ENCODE measurements around the gene CNOT3. TPM values are rescaled to one million over a fixed set of nuclear protein-coding genes. Genes with fewer than 3 reads are reported as not detected.
"Not testable (repeated sequence)": the region's sequence is repeated elsewhere in the genome, so short reads cannot be mapped to it uniquely, and the experiment has no call there.

Gene CNOT3
- total RNA-seq, 4 donors from 2014 or later: 22.4 to 30.3 (median 29.8) TPM

- peak within 1 kb of the TSS; percentile 98 to 100 (median 99) for H3K27ac ChIP-seq
- WGBS, 2 donors: 0 to 4% methylated on average over 8 to 21 of the region's 77 CpGs
Observed at GRCh38 chr19:54191011-54191810, 53.6 kb downstream of the CNOT3 start, which contains the start of gene TSEN34. Gene TSEN34, plus strand, starts transcription at chr19:54191308. Its CDS starts 57 bp downstream, at chr19:54191365.

DNA sequence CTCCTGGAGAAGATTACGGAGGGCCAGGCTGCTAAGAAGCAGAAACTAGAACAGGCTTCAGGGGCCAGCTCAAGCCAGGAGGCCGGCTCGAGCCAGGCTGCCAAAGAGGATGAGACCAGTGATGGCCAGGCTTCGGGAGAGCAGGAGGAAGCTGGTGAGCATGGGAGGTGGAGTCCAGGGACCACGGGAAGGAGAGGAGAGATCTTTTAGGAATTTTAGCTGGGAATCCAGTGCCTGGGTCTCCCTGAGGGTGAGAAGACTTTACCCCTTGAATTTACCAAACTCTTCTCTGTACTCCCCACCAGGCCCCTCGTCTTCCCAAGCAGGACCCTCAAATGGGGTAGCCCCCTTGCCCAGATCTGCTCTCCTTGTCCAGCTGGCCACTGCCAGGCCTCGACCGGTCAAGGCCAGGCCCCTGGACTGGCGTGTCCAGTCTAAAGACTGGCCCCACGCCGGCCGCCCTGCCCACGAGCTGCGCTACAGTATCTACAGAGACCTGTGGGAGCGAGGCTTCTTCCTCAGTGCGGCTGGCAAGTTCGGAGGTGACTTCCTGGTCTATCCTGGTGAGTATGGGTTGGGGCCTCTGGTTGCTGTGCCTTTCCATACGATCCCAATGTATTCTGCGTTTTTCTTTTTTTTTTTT, 54.4 kb downstream of the CNOT3 start:
- H3K27me3 ChIP-seq: no peaks in the 10 kb centered on the region

More at GRCh38 chr19:54191011-54191810, 53.6 kb downstream of the CNOT3 start, which contains the start of gene TSEN34:
- DNase-seq: peak; percentile 89 to 91
- Histone ChIP-seq H3K9me3 (no peaks in the 10 kb centered on the region), H3K27me3 (no peaks in the 10 kb centered on the region), H3K4me1 (peaks cover 18 to 19% of the 10 kb centered on the region in 2 donors), H3K4me3 (replicated peaks in 1 of 3) (peak within 1 kb of the TSS; percentile 71 to 94 (median 79)), H3K36me3 (peaks cover 0 to 9% of the 10 kb centered on the region in 2 donors)
- intact Hi-C loops (cut with DNase I): no loop called here
- TF ChIP-seq POLR2A (IDR thresholded peaks at IDR 0.05): peak in 1 of 2 donors; percentile 76
- no peak for TF ChIP-seq CTCF (IDR thresholded peaks at IDR 0.05)

DNA sequence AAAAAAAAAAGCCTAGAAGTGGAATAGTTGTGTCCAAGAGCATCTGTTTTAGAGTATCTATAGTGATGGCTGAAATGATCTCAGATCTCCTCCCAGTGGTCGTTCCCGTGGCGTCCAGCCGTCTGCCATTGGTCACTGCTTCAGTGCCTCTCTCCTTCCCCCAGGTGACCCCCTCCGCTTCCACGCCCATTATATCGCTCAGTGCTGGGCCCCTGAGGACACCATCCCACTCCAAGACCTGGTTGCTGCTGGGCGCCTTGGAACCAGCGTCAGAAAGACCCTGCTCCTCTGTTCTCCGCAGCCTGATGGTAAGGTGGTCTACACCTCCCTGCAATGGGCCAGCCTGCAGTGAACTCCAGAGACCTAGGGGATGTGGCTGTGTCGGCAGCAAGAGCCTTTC, 55.4 kb downstream of the CNOT3 start:
- Histone ChIP-seq H3K27me3 (no peaks in the 10 kb centered on the region), H3K4me1 (peaks cover 17 to 18% of the 10 kb centered on the region in 2 donors), H3K4me3 (replicated peaks in 1 of 3) (no peak overlapping the region), H3K36me3 (peaks cover 0 to 9% of the 10 kb centered on the region in 2 donors), H3K27ac (no peak overlapping the region), H3K9me3 (no peaks in the 10 kb centered on the region)
- WGBS, 2 donors: 94 to 96% methylated on average over 11 of the region's 11 CpGs
- no peak for DNase-seq
- no peak for TF ChIP-seq POLR2A (IDR thresholded peaks at IDR 0.05)
- TF ChIP-seq CTCF (IDR thresholded peaks at IDR 0.05): no peak
- intact Hi-C loops (cut with DNase I): no loop called here

More for the DNA sequence above, 54.4 kb downstream of the CNOT3 start:
- Histone ChIP-seq H3K4me1 (peaks cover 18 to 19% of the 10 kb centered on the region in 2 donors), H3K9me3 (no peaks in the 10 kb centered on the region), H3K36me3 (peaks cover 0 to 9% of the 10 kb centered on the region in 2 donors), H3K4me3 (replicated peaks in 1 of 3) (peak overlapping the region in 2 of 3 donors; percentile 79 to 94), H3K27ac (peak overlapping the region in 2 of 3 donors; percentile 99 to 100)
- no peak for DNase-seq
- TF ChIP-seq CTCF (IDR thresholded peaks at IDR 0.05) (no peak), POLR2A (IDR thresholded peaks at IDR 0.05) (no peak)
- intact Hi-C loops (cut with DNase I): no loop called here
- WGBS, 2 donors: 64 to 74% methylated on average over 18 to 19 of the region's 19 CpGs

DNA sequence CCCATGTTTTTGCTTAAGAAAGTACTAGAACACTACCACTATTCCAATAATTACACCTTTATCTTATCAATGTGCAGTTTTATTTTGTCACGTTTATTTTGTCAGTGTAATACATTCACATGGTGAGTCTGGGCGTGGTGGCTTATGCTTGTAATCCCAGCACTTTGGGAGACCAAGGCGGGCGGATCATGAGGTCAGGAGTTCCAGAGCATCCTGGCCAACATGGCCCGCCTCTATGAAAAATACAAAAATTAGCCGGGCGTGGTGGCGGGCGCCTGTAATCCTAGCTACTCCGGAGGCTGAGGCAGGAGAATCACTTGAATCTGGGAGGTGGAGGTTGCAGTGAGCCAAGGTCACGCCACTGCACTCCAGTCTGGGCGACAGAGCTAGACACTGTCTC, 56.9 kb downstream of the CNOT3 start:
- H3K4me1 ChIP-seq; H3K27ac ChIP-seq; intact Hi-C loops (cut with DNase I): not testable (repeated sequence)

DNA sequence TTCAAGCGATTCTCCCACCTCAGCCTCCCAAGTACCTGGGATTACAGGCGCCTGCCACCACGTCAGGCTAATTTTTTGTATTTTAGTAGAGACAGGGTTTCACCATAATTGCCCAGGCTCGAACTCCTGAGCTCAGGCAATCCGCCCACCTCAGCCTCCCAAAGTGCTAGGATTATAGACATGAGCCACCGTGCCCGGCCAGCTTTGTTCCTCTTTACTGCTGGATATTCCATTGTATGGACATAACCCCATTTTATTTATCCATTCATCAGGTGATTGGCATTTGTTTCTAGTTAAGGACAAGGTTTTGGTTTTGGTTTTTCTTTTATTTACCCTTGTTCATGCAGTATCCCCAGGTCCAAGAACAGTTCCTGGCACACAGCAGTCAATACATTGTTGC, 59.0 kb downstream of the CNOT3 start:
- Histone ChIP-seq H3K27ac (no peak overlapping the region), H3K4me1 (peaks cover 9 to 14% of the 10 kb centered on the region in 2 donors), H3K27me3 (no peaks in the 10 kb centered on the region), H3K9me3 (no peaks in the 10 kb centered on the region), H3K4me3 (replicated peaks in 1 of 3) (no peak overlapping the region), H3K36me3 (peaks cover 0 to 9% of the 10 kb centered on the region in 2 donors)
- WGBS, 2 donors: 97 to 99% methylated on average over 7 of the region's 7 CpGs
- intact Hi-C loops (cut with DNase I): no loop called here
- DNase-seq: no peak
- TF ChIP-seq CTCF (IDR thresholded peaks at IDR 0.05) (no peak), POLR2A (IDR thresholded peaks at IDR 0.05) (no peak)

More for the DNA sequence above, 56.9 kb downstream of the CNOT3 start:
- H3K4me3 ChIP-seq (replicated peaks in 1 of 3); DNase-seq; H3K9me3 ChIP-seq; H3K27me3 ChIP-seq; H3K36me3 ChIP-seq: not testable (repeated sequence)
- 96 to 97% methylated on average over 12 of the region's 12 CpGs for WGBS, 2 donors
